Keratinocyte (primary cell): ENCODE results near the gene EXOC3L1. TPM values are rescaled to one million over a fixed set of nuclear protein-coding genes. Genes with fewer than 3 reads are reported as not detected.

Experiments
- DNase-seq: peaks from one replicate; pipeline ENCODE4 v3.0.0-alpha.2; 2011; ENCODE audit warnings: low read depth, missing footprints, low spot score
- FAIRE-seq: peaks from 2 replicates; lab custom pipeline; 2011; peaks lifted over from hg19 to GRCh38; lab: Jason Lieb, UNC
- H2AFZ ChIP-seq: 2 replicates; pipeline ENCODE4 v1.6.0; 2012; ENCODE audit warnings: low read length, control low read depth, inconsistent platforms; ENCODE audit not compliant: control insufficient read depth
- H3K27ac ChIP-seq: 2 replicates; pipeline ENCODE4 v1.5.1; 2011; ENCODE audit warnings: low read length; ENCODE audit not compliant: control insufficient read depth, insufficient read depth
- H3K27me3 ChIP-seq: 3 replicates; pipeline ENCODE4 v1.6.0; 2011; ENCODE audit warnings: low read length; ENCODE audit not compliant: control insufficient read depth, insufficient read depth; ENCODE audit errors: extremely low read depth
- H3K36me3 ChIP-seq, 2 experiments: 2 replicates in 1 of 2; 3 replicates in 1 of 2; pipeline ENCODE4 v1.5.1; 2011; ENCODE audit warnings: low read length in 2 of 2, mild to moderate bottlenecking in 1 of 2; ENCODE audit not compliant: control insufficient read depth in 2 of 2, insufficient read depth in 2 of 2; ENCODE audit errors: extremely low read depth in 1 of 2
- H3K4me1 ChIP-seq: 3 replicates; pipeline ENCODE4 v1.5.1; 2011; ENCODE audit warnings: low read length; ENCODE audit not compliant: control insufficient read depth, insufficient read depth; ENCODE audit errors: extremely low read depth
- H3K4me2 ChIP-seq: 3 replicates; pipeline ENCODE4 v1.6.0; 2011; ENCODE audit warnings: low read depth, low read length; ENCODE audit not compliant: control insufficient read depth, insufficient read depth; ENCODE audit errors: extremely low read depth
- H3K4me3 ChIP-seq, 3 experiments: fragments of 200-600 bp in 1 of 3; sonication (generic) in 1 of 3; 2 replicates in 2 of 3; 3 replicates in 1 of 3; pipeline ENCODE4 v1.5.1; 2011 to 2016; ENCODE audit warnings: low read length in 3 of 3, mild to moderate bottlenecking in 3 of 3, control low read depth in 2 of 3, inconsistent platforms in 1 of 3, low read depth in 1 of 3, mixed read lengths in 1 of 3, mixed run types in 1 of 3, moderate library complexity in 1 of 3; ENCODE audit not compliant: control insufficient read depth in 2 of 3, insufficient read depth in 2 of 3; ENCODE audit errors: extremely low read depth in 1 of 3
- H3K79me2 ChIP-seq: 2 replicates; pipeline ENCODE4 v1.6.0; 2012; ENCODE audit warnings: low read length; ENCODE audit not compliant: control insufficient read depth, insufficient read depth
- H3K9ac ChIP-seq: 3 replicates; pipeline ENCODE4 v1.6.0; 2011; ENCODE audit warnings: low read length; ENCODE audit not compliant: control insufficient read depth, insufficient read depth; ENCODE audit errors: extremely low read depth
- H3K9me1 ChIP-seq: 3 replicates; pipeline ENCODE4 v1.6.0; 2011; ENCODE audit warnings: low read length; ENCODE audit not compliant: control insufficient read depth, insufficient read depth; ENCODE audit errors: extremely low read depth
- H3K9me3 ChIP-seq: 2 replicates; pipeline ENCODE4 v1.5.1; 2012; ENCODE audit warnings: low read depth, low read length; ENCODE audit not compliant: control insufficient read depth
- H4K20me1 ChIP-seq: 3 replicates; pipeline ENCODE4 v1.6.0; 2011; ENCODE audit warnings: low read length; ENCODE audit not compliant: control insufficient read depth, insufficient read depth; ENCODE audit errors: extremely low read depth
- EZH2 ChIP-seq: IDR thresholded peaks from one replicate; pipeline ENCODE4 v1.6.1; 2012; ENCODE audit warnings: inconsistent platforms, mild to moderate bottlenecking, low read length, moderate library complexity
- dilution Hi-C: fragments of 300-500 bp; cut with MboI; formaldehyde crosslinking; loops from one replicate; pipeline ENCODE4 v1.7.0; 2020; ENCODE audit warnings: low sequenced_read_pairs; ENCODE audit not compliant: extremely low pct_ligation_motif_present
- polyA plus RNA-seq, 5 experiments: library from polyadenylated mRNA; depleted of rRNA in 3 of 5; stranded (reverse) in 3 of 5; stranded (forward) in 1 of 5; unstranded in 1 of 5; fragments of >200 nt; gene quantifications; 1 replicate in 1 of 5; 2 replicates in 3 of 5; 3 replicates in 1 of 5; pipeline versions ENCODE4 v1.2.1 to v1.2.3, GENCODE V29; 2011 to 2012; ENCODE audit warnings: missing spikeins in 2 of 5, low read depth in 1 of 5, low replicate concordance in 1 of 5
- TF ChIP-seq, protein P1 (sequence below), 3 experiments: IDR thresholded peaks in 1 of 3; conservative IDR thresholded peaks in 1 of 3; optimal IDR thresholded peaks in 1 of 3; 2 replicates in 2 of 3; 3 replicates in 1 of 3; pipeline versions ENCODE3 to v1.5.1; 2011; ENCODE audit warnings: low read length in 3 of 3, mild to moderate bottlenecking in 3 of 3, moderate library complexity in 2 of 3, control low read depth in 1 of 3, inconsistent platforms in 1 of 3; ENCODE audit not compliant: insufficient read depth in 2 of 3; ENCODE audit errors: extremely low read depth in 1 of 3

EXOC3L1 gene
- polyA plus RNA-seq, 1 donor (not counting 4 experiments of a cell fraction or from before 2014, with no cell fraction given) = not detected

DNA sequence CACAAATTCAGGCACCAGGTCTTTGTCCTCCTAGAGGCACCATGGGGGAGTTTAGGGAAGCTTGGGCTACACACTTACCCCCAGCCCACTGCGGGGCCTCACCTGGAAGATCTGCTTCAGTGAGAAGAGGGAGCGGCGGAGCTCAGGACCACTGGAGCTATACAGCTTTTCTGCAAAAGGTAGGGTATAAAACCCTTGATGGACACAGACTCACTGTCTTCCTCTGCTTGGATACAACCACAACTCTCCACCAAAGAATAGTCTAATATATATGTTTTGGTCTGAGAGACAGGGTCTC lies 48.3 kb upstream of the EXOC3L1 start:
- Histone ChIP-seq H3K4me1 (peaks cover 41% of the 10 kb centered on the region), H4K20me1 (no peaks in the 10 kb centered on the region), H3K9me3 (no peaks in the 10 kb centered on the region), H3K36me3 (peaks cover 25 to 29% of the 10 kb centered on the region in 2 experiments), H3K27ac (no peak overlapping the region), H3K9me1 (peaks cover 2% of the 10 kb centered on the region), H3K9ac (no peak overlapping the region), H3K4me2 (no peak overlapping the region), H3K79me2 (peaks cover 17% of the 10 kb centered on the region), H3K4me3 (no peak overlapping the region), H2AFZ (no peak overlapping the region), H3K27me3 (no peaks in the 10 kb centered on the region)
- FAIRE-seq = no peak
- dilution Hi-C loops = no loop called here
- TF ChIP-seq EZH2 = no peak
- TF ChIP-seq, protein P1, sequence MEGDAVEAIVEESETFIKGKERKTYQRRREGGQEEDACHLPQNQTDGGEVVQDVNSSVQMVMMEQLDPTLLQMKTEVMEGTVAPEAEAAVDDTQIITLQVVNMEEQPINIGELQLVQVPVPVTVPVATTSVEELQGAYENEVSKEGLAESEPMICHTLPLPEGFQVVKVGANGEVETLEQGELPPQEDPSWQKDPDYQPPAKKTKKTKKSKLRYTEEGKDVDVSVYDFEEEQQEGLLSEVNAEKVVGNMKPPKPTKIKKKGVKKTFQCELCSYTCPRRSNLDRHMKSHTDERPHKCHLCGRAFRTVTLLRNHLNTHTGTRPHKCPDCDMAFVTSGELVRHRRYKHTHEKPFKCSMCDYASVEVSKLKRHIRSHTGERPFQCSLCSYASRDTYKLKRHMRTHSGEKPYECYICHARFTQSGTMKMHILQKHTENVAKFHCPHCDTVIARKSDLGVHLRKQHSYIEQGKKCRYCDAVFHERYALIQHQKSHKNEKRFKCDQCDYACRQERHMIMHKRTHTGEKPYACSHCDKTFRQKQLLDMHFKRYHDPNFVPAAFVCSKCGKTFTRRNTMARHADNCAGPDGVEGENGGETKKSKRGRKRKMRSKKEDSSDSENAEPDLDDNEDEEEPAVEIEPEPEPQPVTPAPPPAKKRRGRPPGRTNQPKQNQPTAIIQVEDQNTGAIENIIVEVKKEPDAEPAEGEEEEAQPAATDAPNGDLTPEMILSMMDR (optimal IDR thresholded peaks at IDR 0.05 in 1 of 3, IDR thresholded peaks at IDR 0.05 in 1 of 3, conservative IDR thresholded peaks at IDR 0.05 in 1 of 3; ENCODE audit: extremely low read depth in 1 of 3, insufficient read depth in 2 of 3, low read length in 3 of 3) = no peak
- no peak for DNase-seq

DNA sequence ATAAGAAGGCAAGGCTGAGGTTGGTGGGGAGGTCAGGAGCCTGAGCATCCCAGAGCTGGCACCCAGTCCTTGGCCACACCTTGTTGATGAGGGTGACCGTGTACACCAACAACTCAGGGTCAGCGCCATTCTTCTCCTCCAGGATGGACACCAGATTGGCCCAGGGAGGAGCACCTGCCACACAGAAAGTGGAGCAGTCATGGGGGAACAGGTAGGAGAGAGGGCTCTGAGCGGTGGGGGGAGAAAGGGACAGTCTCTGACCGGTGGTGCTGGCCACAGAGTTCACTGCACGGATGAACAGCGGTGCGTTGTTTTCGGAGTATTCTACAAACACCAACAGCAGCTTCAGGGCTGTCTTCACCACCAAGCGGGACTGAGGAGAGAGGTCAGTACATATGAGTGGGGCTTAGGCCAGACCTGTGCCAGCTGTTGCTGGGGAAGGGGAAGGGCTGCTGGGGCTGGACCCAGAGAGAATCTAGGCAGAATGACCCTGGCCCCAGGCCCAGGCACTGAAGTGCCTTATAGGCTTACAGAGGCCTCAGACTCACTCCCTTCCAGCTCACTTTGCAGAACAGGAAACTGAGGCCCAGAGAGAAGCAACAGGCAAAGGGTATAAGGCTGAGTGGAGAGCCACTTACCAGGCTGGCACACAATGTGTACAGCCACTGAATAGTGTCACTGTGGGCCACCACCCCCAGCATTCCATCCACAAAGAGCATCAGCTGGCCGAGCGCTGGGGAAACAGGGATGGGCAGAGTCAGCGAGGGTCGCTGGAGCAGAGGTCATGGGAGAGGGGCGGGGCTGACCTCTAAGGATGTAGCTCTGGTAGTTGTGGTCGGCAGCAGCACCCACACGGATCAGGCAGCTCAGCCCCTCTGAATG lies 47.7 kb upstream of the EXOC3L1 start:
- no peaks in the 10 kb centered on the region for H4K20me1 ChIP-seq
- H3K4me1 ChIP-seq = peaks cover 35% of the 10 kb centered on the region
- no peak overlapping the region for H3K4me3 ChIP-seq
- no peak overlapping the region for H2AFZ ChIP-seq
- TF ChIP-seq, protein P1 (optimal IDR thresholded peaks at IDR 0.05 in 1 of 3, IDR thresholded peaks at IDR 0.05 in 1 of 3, conservative IDR thresholded peaks at IDR 0.05 in 1 of 3; ENCODE audit: extremely low read depth in 1 of 3, insufficient read depth in 2 of 3, low read length in 3 of 3) = no peak
- TF ChIP-seq EZH2 = no peak
- H3K27ac ChIP-seq = no peak overlapping the region
- no peaks in the 10 kb centered on the region for H3K27me3 ChIP-seq
- peaks cover 23 to 29% of the 10 kb centered on the region in 2 experiments for H3K36me3 ChIP-seq
- no peaks in the 10 kb centered on the region for H3K9me3 ChIP-seq
- FAIRE-seq = no peak
- peaks cover 2% of the 10 kb centered on the region for H3K9me1 ChIP-seq
- H3K4me2 ChIP-seq = no peak overlapping the region
- H3K9ac ChIP-seq = no peak overlapping the region
- no peak for DNase-seq
- H3K79me2 ChIP-seq = peaks cover 14% of the 10 kb centered on the region
- dilution Hi-C loops = no loop called here
